Mesodermal cell (in vitro differentiated cells): Measurements from ENCODE around the gene FBXW7.

ENCODE experiments used
- H3K27ac ChIP-seq: 2 replicates; pipeline ENCODE4 v1.7.0; 2013; ENCODE audit warnings: mild to moderate bottlenecking, low read depth, low read length, moderate library complexity; ENCODE audit not compliant: severe bottlenecking
- H3K36me3 ChIP-seq: 2 replicates; pipeline ENCODE4 v1.7.1; 2013; ENCODE audit warnings: mild to moderate bottlenecking, low read length, moderate library complexity; ENCODE audit not compliant: control insufficient read depth, insufficient read depth
- H3K4me1 ChIP-seq: one replicate; pipeline ENCODE4 v1.7.1; 2013; ENCODE audit warnings: mild to moderate bottlenecking, low read length; ENCODE audit not compliant: insufficient read depth, control insufficient read depth, poor library complexity, severe bottlenecking
- H3K4me3 ChIP-seq: 2 replicates; pipeline ENCODE4 v1.7.0; 2013; ENCODE audit warnings: low read length, control low read depth, mild to moderate bottlenecking; ENCODE audit not compliant: insufficient read depth, poor library complexity, severe bottlenecking; ENCODE audit errors: extremely low read depth
- H3K9me3 ChIP-seq: 2 replicates; pipeline ENCODE4 v1.7.1; 2013; ENCODE audit warnings: mild to moderate bottlenecking, low read length, moderate library complexity; ENCODE audit not compliant: control insufficient read depth
- WGBS, 2 experiments: methylation state at CpG; one replicate each; pipeline ENCODE4 v1.1.5; 2013; ENCODE audit warnings: missing lambda C conversion rate in 2 of 2; ENCODE audit not compliant: insufficient coverage in 2 of 2; 5-methylcytosine and 5-hydroxymethylcytosine counted together

Gene FBXW7

GRCh38 chr4:152334931-152335330 lies 201.0 kb downstream of the FBXW7 start:
- Histone ChIP-seq H3K36me3 (peaks cover 15% of the 10 kb centered on the region), H3K27ac (no peak overlapping the region), H3K4me3 (no peak overlapping the region), H3K9me3 (no peaks in the 10 kb centered on the region), H3K4me1 (no peaks in the 10 kb centered on the region)
- WGBS, 2 experiments = 0 to 50% methylated on average over 1 to 2 of the region's 3 CpGs

GRCh38 chr4:152331042-152331441 lies 204.8 kb downstream of the FBXW7 start:
- no peak overlapping the region for H3K27ac ChIP-seq
- WGBS, 2 experiments = no CpG with 5 or more reads among the region's 2 CpGs
- H3K4me3 ChIP-seq = no peak overlapping the region
- peaks cover 18% of the 10 kb centered on the region for H3K36me3 ChIP-seq
- no peaks in the 10 kb centered on the region for H3K9me3 ChIP-seq
- no peaks in the 10 kb centered on the region for H3K4me1 ChIP-seq

DNA sequence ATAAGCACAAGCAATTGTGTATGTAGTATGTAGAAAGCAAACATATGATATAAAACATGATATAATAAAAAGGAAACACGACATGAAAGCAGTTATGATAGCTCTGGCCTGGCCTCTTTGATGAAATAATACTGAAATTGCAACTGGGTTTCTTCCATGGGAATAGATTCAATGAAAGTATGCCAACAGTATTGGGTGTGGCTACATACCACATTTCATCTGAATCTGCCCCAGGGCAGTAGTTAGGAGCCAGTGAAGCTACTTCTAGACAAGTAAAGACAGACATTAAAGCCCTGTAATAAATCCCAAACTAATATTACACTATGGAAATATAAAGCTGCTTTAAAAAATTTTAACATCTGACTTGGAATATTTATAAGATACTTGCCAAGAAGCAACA lies 207.3 kb downstream of the FBXW7 start:
- Histone ChIP-seq H3K4me1 (no peaks in the 10 kb centered on the region), H3K27ac (no peak overlapping the region), H3K4me3 (no peak overlapping the region), H3K36me3 (peaks cover 19% of the 10 kb centered on the region), H3K9me3 (no peaks in the 10 kb centered on the region)
- 100% methylated on average over 1 of the region's 1 CpG; no CpG with 5 or more reads in 1 of the 2 experiments for WGBS, 2 experiments

DNA sequence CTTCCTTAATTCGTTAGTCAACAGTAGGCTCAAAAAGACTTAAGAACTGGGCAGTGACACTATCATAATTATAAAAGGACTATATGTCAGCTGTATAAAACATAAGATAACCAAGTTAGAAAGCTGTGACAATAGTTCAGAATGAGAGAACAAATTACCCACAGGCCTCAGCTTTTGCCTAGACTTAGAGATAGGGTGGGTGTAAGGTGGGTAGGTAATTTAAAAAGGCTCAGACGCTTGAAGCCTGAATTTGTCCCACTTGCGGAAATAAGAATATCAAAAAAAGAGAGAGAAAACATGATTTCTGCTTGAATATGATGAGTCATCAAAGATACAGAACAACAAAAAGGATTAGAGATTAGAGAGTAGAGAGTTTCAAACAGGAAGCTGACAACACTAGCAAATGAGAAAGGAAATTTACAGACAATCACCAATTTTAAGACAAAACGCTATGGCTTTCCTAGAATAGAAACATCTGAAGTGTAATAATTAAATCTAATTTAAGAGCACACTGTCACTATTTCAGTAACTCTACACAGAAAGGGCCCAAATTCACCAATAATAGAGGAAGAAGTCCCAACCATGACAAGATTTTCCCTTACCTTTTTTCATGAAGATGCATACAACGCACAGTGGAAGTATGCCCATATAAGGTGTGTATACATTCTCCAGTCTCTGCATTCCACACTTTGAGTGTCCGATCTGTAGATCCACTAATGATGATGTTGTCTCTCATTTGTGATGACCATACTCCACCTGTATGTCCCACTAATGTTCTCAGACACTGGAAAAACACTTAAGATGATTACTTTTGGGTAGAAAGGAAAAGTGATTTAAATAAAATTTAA lies 208.1 kb downstream of the FBXW7 start:
- H3K4me3 ChIP-seq = no peak overlapping the region
- no peaks in the 10 kb centered on the region for H3K9me3 ChIP-seq
- 96% methylated on average over 3 of the region's 6 CpGs; no CpG with 5 or more reads in 1 of the 2 experiments for WGBS, 2 experiments
- H3K36me3 ChIP-seq = peaks cover 26% of the 10 kb centered on the region
- no peaks in the 10 kb centered on the region for H3K4me1 ChIP-seq
- no peak overlapping the region for H3K27ac ChIP-seq

DNA sequence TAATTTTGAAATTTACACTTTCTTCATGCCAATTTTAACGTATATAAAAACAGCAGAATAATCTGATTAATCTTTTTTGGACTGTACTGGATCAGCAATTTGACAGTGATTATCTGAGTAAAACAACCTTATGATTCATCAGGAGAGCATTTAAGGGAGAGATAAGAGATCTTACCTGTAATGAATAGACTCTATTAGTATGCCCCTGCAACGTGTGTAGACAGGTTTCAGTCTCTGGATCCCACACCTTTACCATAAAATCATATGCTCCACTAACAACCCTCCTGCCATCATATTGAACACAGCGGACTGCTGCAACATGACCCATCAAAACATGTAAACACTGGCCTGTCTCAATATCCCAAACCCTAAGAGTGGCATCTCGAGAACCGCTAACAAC lies 210.1 kb downstream of the FBXW7 start:
- no CpG with 5 or more reads among the region's 5 CpGs for WGBS, 2 experiments
- no peak overlapping the region for H3K27ac ChIP-seq
- H3K4me3 ChIP-seq = no peak overlapping the region
- peaks cover 31% of the 10 kb centered on the region for H3K36me3 ChIP-seq
- H3K4me1 ChIP-seq = no peaks in the 10 kb centered on the region
- H3K9me3 ChIP-seq = no peaks in the 10 kb centered on the region

- Histone ChIP-seq H3K27ac (no peak overlapping the region), H3K9me3 (no peaks in the 10 kb centered on the region), H3K4me3 (no peak overlapping the region), H3K4me1 (no peaks in the 10 kb centered on the region), H3K36me3 (peaks cover 31% of the 10 kb centered on the region)
- no CpG with 5 or more reads among the region's 1 CpG for WGBS, 2 experiments
Measured at GRCh38 chr4:152323221-152323620, 212.7 kb downstream of the FBXW7 start.

GRCh38 chr4:152322656-152323055 lies 213.2 kb downstream of the FBXW7 start:
- H3K36me3 ChIP-seq = peaks cover 31% of the 10 kb centered on the region
- H3K27ac ChIP-seq = no peak overlapping the region

GRCh38 chr4:152321923-152322322 lies 214.0 kb downstream of the FBXW7 start:
- peaks cover 27% of the 10 kb centered on the region for H3K36me3 ChIP-seq

More at GRCh38 chr4:152322656-152323055, 213.2 kb downstream of the FBXW7 start:
- H3K4me1 ChIP-seq = no peaks in the 10 kb centered on the region
- 96 to 97% methylated on average over 4 to 5 of the region's 6 CpGs for WGBS, 2 experiments
- H3K4me3 ChIP-seq = no peak overlapping the region
- H3K9me3 ChIP-seq = no peaks in the 10 kb centered on the region

GRCh38 chr4:152321398-152321797 lies 214.5 kb downstream of the FBXW7 start:
- H3K4me1 ChIP-seq = no peaks in the 10 kb centered on the region
- no peak overlapping the region for H3K27ac ChIP-seq
- H3K4me3 ChIP-seq = no peak overlapping the region
- H3K9me3 ChIP-seq = no peaks in the 10 kb centered on the region
- no CpG with 5 or more reads among the region's 4 CpGs for WGBS, 2 experiments
- H3K36me3 ChIP-seq = peaks cover 27% of the 10 kb centered on the region

More at GRCh38 chr4:152321923-152322322, 214.0 kb downstream of the FBXW7 start:
- H3K4me3 ChIP-seq = no peak overlapping the region
- no CpG with 5 or more reads among the region's 1 CpG for WGBS, 2 experiments
- H3K27ac ChIP-seq = no peak overlapping the region
- no peaks in the 10 kb centered on the region for H3K4me1 ChIP-seq
- no peaks in the 10 kb centered on the region for H3K9me3 ChIP-seq

GRCh38 chr4:152316969-152317368 lies 218.9 kb downstream of the FBXW7 start:
- H3K4me3 ChIP-seq = no peak overlapping the region
- no peaks in the 10 kb centered on the region for H3K9me3 ChIP-seq
- H3K27ac ChIP-seq = no peak overlapping the region
- H3K36me3 ChIP-seq = peaks cover 3% of the 10 kb centered on the region
- WGBS, 2 experiments = 100% methylated on average over 2 of the region's 3 CpGs
- no peaks in the 10 kb centered on the region for H3K4me1 ChIP-seq

DNA sequence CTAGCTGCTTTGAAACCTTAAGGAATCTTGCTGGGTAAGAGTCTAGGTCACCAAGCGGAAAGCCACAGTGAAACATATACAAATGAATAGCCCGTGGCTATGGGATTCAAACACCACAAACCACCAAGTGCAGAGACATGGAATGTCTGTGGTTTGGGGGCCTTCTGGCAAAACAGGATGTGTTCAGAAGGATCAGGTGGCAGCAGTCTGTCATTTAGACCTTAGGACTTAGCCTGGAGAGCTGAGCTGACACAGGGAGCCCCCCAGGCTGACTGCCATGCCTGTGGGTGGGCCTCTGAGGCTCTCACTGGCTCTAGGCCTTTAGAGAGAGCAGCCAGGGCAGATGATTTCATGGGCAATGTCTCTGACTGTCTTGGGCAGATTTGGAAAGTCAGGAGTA lies 225.6 kb downstream of the FBXW7 start:
- H3K27ac ChIP-seq = no peak overlapping the region

More for the DNA sequence above, 225.6 kb downstream of the FBXW7 start:
- Histone ChIP-seq H3K4me1 (peaks cover 13% of the 10 kb centered on the region), H3K9me3 (no peaks in the 10 kb centered on the region), H3K36me3 (no peaks in the 10 kb centered on the region), H3K4me3 (no peak overlapping the region)
- WGBS, 2 experiments = 83% methylated on average over 2 of the region's 2 CpGs; no CpG with 5 or more reads in 1 of the 2 experiments
